Endodermal cell (in vitro differentiated cells): ENCODE measurements around the gene TTC7B. TPM values are rescaled to one million over a fixed set of nuclear protein-coding genes. Genes with fewer than 3 reads are reported as not detected.

ENCODE experiments used
- DNase-seq: peaks from one replicate; pipeline ENCODE4 v3.0.0-alpha.2; 2017
- H3K27ac ChIP-seq: 2 replicates; pipeline ENCODE4 v1.5.1; 2013; ENCODE audit warnings: mild to moderate bottlenecking, low read depth, low read length, moderate library complexity
- H3K27me3 ChIP-seq: 2 replicates; pipeline ENCODE4 v1.6.1; 2013; ENCODE audit warnings: mild to moderate bottlenecking, low read length, moderate library complexity; ENCODE audit not compliant: insufficient read depth, control insufficient read depth, poor library complexity, severe bottlenecking
- H3K36me3 ChIP-seq: 2 replicates; pipeline ENCODE4 v1.7.0; 2013; ENCODE audit warnings: mild to moderate bottlenecking, low read length, moderate library complexity; ENCODE audit not compliant: control insufficient read depth, insufficient read depth
- H3K4me1 ChIP-seq: one replicate; pipeline ENCODE4 v1.7.0; 2013; ENCODE audit warnings: low read length; ENCODE audit not compliant: control insufficient read depth, insufficient read depth
- H3K4me3 ChIP-seq: 2 replicates; pipeline ENCODE4 v1.5.1; 2013; ENCODE audit warnings: mild to moderate bottlenecking, low read length, moderate library complexity
- H3K9ac ChIP-seq: 2 replicates; pipeline ENCODE4 v1.6.1; 2013; ENCODE audit warnings: mild to moderate bottlenecking, low read length, moderate library complexity; ENCODE audit not compliant: poor library complexity, severe bottlenecking; ENCODE audit errors: extremely low read depth
- H3K9me3 ChIP-seq: 2 replicates; pipeline ENCODE4 v1.6.1; 2013; ENCODE audit warnings: mild to moderate bottlenecking, low read length, moderate library complexity; ENCODE audit not compliant: control insufficient read depth
- H3K27ac Mint-ChIP-seq: 2 replicates; pipeline ENCODE4 v1.8.0; 2020; ENCODE audit warnings: mixed read lengths
- H3K27me3 Mint-ChIP-seq: 2 replicates; pipeline ENCODE4 v1.8.0; 2021; ENCODE audit warnings: mild to moderate bottlenecking, mixed read lengths; ENCODE audit not compliant: insufficient read depth
- H3K36me3 Mint-ChIP-seq: 2 replicates; pipeline ENCODE4 v1.8.0; 2020; ENCODE audit warnings: low read depth, mixed read lengths
- H3K4me1 Mint-ChIP-seq: 2 replicates; pipeline ENCODE4 v1.8.0; 2020; ENCODE audit warnings: mixed read lengths
- H3K4me3 Mint-ChIP-seq: 2 replicates; pipeline ENCODE4 v1.8.0; 2020; ENCODE audit warnings: mild to moderate bottlenecking, moderate library complexity, mixed read lengths
- H3K9me3 Mint-ChIP-seq: 2 replicates; pipeline ENCODE4 v1.8.0; 2020; ENCODE audit warnings: mild to moderate bottlenecking, mixed read lengths
- WGBS, 2 experiments: methylation state at CpG; one replicate each; pipeline versions ENCODE4 v1.1.5 to v1.1.7; 2013; ENCODE audit warnings: missing lambda C conversion rate in 2 of 2, mixed read lengths in 1 of 2; ENCODE audit not compliant: insufficient coverage in 1 of 2, insufficient read length in 1 of 2; 5-methylcytosine and 5-hydroxymethylcytosine counted together
- total RNA-seq, 2 donors: library from RNA; stranded (reverse); fragmentation: NEBNext Ultra II Directional in 1 of 2; extraction: Animal tissue kit (Norgen Biotek cat#: 25700) in 1 of 2; gene quantifications; 2 replicates in 1 of 2; 3 replicates in 1 of 2; pipeline ENCODE4 v1.2.1, GENCODE V29; 2021
- TF ChIP-seq, protein P1 (sequence below): fragments of 200-600 bp; sonication (generic); conservative IDR thresholded peaks from 2 replicates; pipeline ENCODE4 v1.5.0; 2021; ENCODE audit warnings: antibody characterized with exemption, mild to moderate bottlenecking

The TTC7B gene
- total RNA-seq, 2 donors from 2014 or later: 51.3 to 62.6 TPM

DNA sequence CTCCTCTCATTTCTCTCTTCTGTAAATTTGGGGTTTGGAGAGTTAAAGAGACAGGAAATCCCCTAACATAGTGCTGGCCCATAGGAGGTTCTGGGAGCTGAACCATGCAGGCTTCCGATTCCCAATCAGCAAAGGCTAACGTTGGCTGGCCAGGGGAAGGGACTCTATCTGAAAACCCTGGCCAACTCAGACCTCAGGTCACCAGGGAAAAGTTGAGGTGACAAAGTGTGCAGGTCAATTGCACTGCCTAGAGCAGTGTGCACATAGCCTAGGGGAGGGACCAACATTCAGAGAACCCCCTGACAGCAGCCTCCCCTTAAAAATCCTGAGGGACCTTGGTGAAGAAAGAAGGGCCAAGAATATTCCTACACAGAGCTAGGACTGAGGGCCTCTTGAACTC is 38.9 kb downstream of the TTC7B start:
- 83 to 87% methylated on average over 2 of the region's 2 CpGs for WGBS, 2 experiments
- H3K27ac Mint-ChIP-seq: no peak overlapping the region
- Histone ChIP-seq H3K36me3 (no peaks in the 10 kb centered on the region), H3K9me3 (no peaks in the 10 kb centered on the region), H3K9ac (no peak overlapping the region), H3K4me1 (no peaks in the 10 kb centered on the region), H3K4me3 (no peak overlapping the region), H3K27me3 (no peaks in the 10 kb centered on the region), H3K27ac (no peak overlapping the region)
- TF ChIP-seq, protein P1, sequence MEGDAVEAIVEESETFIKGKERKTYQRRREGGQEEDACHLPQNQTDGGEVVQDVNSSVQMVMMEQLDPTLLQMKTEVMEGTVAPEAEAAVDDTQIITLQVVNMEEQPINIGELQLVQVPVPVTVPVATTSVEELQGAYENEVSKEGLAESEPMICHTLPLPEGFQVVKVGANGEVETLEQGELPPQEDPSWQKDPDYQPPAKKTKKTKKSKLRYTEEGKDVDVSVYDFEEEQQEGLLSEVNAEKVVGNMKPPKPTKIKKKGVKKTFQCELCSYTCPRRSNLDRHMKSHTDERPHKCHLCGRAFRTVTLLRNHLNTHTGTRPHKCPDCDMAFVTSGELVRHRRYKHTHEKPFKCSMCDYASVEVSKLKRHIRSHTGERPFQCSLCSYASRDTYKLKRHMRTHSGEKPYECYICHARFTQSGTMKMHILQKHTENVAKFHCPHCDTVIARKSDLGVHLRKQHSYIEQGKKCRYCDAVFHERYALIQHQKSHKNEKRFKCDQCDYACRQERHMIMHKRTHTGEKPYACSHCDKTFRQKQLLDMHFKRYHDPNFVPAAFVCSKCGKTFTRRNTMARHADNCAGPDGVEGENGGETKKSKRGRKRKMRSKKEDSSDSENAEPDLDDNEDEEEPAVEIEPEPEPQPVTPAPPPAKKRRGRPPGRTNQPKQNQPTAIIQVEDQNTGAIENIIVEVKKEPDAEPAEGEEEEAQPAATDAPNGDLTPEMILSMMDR: no peak
- H3K36me3 Mint-ChIP-seq: peaks cover 23% of the 10 kb centered on the region
- H3K27me3 Mint-ChIP-seq: no peaks in the 10 kb centered on the region
- H3K4me3 Mint-ChIP-seq: no peak overlapping the region
- peaks cover 4% of the 10 kb centered on the region for H3K4me1 Mint-ChIP-seq
- no peaks in the 10 kb centered on the region for H3K9me3 Mint-ChIP-seq
- DNase-seq: peak; percentile 10

DNA sequence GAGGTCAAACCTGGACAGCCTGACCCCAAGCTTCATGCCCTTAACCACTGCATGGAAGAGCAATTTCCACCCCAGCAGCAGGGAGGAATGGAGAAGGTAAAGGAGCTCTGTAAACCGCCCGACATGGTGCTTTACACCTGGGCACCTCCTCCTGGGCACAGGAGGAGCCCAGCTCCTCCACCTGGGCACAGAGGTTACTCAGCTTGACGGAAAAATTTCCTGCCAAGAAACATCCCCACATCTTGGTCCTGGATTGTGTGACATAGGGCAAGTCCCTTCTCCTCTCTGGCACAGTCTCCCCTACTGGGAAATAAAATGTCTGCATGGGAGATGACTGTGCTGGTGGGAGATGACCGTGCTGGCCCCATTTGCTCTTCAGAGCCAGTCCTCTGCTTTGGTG is 40.8 kb downstream of the TTC7B start:
- H3K27me3 ChIP-seq: no peaks in the 10 kb centered on the region
- H3K9me3 ChIP-seq: no peaks in the 10 kb centered on the region
- no peaks in the 10 kb centered on the region for H3K27me3 Mint-ChIP-seq
- DNase-seq: peak; percentile 12
- H3K27ac Mint-ChIP-seq: no peak overlapping the region
- WGBS, 2 experiments: 75 to 97% methylated on average over 4 of the region's 4 CpGs
- H3K36me3 ChIP-seq: no peaks in the 10 kb centered on the region
- H3K9me3 Mint-ChIP-seq: no peaks in the 10 kb centered on the region
- peaks cover 19% of the 10 kb centered on the region for H3K36me3 Mint-ChIP-seq
- no peak overlapping the region for H3K4me3 Mint-ChIP-seq
- no peak overlapping the region for H3K27ac ChIP-seq
- peaks cover 4% of the 10 kb centered on the region for H3K4me1 Mint-ChIP-seq
- no peak overlapping the region for H3K9ac ChIP-seq
- TF ChIP-seq, protein P1: no peak
- H3K4me3 ChIP-seq: no peak overlapping the region
- no peaks in the 10 kb centered on the region for H3K4me1 ChIP-seq

DNA sequence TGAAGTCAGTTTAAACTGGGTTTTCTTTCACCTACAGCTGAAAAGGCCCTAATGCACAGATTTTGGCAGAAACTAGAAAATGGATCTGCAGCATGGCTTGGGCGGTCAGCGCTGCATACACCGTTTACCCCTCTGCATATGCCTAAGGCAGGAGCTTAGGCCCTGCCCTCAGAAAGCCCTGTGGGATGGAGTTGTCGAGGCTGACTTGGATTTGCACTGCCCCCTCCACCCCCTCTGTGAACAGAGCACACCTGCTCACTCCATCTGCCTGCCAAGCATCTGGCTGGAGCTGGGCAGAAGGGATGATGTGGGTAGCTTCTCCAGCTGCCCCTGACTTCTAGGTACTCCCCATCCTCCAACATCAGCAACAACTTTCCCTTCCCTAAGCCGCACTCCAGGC is 41.9 kb downstream of the TTC7B start:
- Mint-ChIP-seq H3K27ac (no peak overlapping the region), H3K27me3 (no peaks in the 10 kb centered on the region), H3K9me3 (no peaks in the 10 kb centered on the region), H3K4me3 (no peak overlapping the region), H3K36me3 (peaks cover 21% of the 10 kb centered on the region), H3K4me1 (peaks cover 4% of the 10 kb centered on the region)
- no peaks in the 10 kb centered on the region for H3K4me1 ChIP-seq
- no peak overlapping the region for H3K4me3 ChIP-seq
- H3K27me3 ChIP-seq: no peaks in the 10 kb centered on the region
- WGBS, 2 experiments: 92 to 97% methylated on average over 4 to 5 of the region's 5 CpGs
- DNase-seq: no peak
- TF ChIP-seq, protein P1: no peak
- H3K9ac ChIP-seq: no peak overlapping the region
- H3K27ac ChIP-seq: no peak overlapping the region
- H3K36me3 ChIP-seq: peaks cover 6% of the 10 kb centered on the region
- peaks cover 2% of the 10 kb centered on the region for H3K9me3 ChIP-seq
